Thyroid gland (tissue), 4 donors: ENCODE data around the gene RAB40AL.

Experiments
- CTCF ChIP-seq, 6 experiments: fragments of 200-600 bp in 3 of 6; fragments of 450-650 bp in 3 of 6; sonication (generic) in 3 of 6; IDR thresholded peaks; one replicate each; pipeline ENCODE4 v1.5.1; 2016 to 2019; ENCODE audit warnings: antibody characterized with exemption in 6 of 6, mild to moderate bottlenecking in 2 of 6, inconsistent platforms in 1 of 6, moderate library complexity in 1 of 6
- POLR2A ChIP-seq, 2 donors: fragments of 450-650 bp; IDR thresholded peaks; one replicate each; pipeline ENCODE4 v1.6.1; 2017; ENCODE audit warnings: antibody characterized with exemption in 2 of 2, mild to moderate bottlenecking in 2 of 2, moderate library complexity in 1 of 2

DNA sequence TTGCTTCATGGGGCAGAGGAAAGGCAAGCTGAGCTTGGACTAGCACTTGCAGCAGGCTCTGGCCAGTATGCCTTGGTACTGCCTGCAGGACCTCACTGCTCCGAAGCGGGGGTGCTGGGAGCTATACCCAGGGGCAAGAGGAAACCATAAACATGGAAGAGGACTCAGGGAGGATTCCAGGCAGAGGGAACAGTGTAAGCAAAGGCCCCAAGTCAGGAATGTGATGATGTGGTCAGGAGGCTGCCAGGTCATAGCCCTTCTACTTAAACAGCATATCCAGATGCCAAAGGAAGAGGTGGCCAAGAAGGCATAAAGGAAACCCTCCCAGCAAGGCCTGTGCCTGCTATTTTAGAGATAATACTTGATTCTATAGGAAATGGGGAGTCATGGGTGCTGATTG, 31.1 kb downstream of the RAB40AL start:
- TF ChIP-seq CTCF (IDR thresholded peaks at IDR 0.05) (no peak), POLR2A (IDR thresholded peaks at IDR 0.05) (no peak)
